HepG2 (cell line): ENCODE measurements around the gene BRD8. TPM values are rescaled to one million over a fixed set of nuclear protein-coding genes. Genes with fewer than 3 reads are reported as not detected.

ENCODE experiments used
- ZBTB38 ChIP-seq: sonication (generic); formaldehyde crosslinking; IDR thresholded peaks from 2 replicates; pipeline ENCODE4 v1.5.1; 2020; ENCODE audit warnings: mild to moderate bottlenecking, missing genetic modification reagents
- ZC3H13 ChIP-seq: sonication (generic); formaldehyde crosslinking; IDR thresholded peaks from 2 replicates; pipeline ENCODE4 v1.8.1; 2023; ENCODE audit warnings: mild to moderate bottlenecking, missing genetic modification reagents, moderate library complexity
- ZNF33A ChIP-seq: sonication (generic); formaldehyde crosslinking; IDR thresholded peaks from 2 replicates; pipeline ENCODE4 v1.5.1; 2020; ENCODE audit warnings: missing genetic modification reagents, mild to moderate bottlenecking, moderate library complexity, borderline replicate concordance
- ZNF567 ChIP-seq: sonication (generic); formaldehyde crosslinking; IDR thresholded peaks from 2 replicates; pipeline ENCODE4 v1.8.1; 2023; ENCODE audit warnings: mild to moderate bottlenecking, missing genetic modification reagents, borderline replicate concordance
- polyA plus RNA-seq, 8 experiments: library from polyadenylated mRNA; depleted of rRNA in 3 of 8; stranded (reverse) in 7 of 8; unstranded in 1 of 8; fragments of >200 nt; fragmentation: Illumina TruSeq in 4 of 8; extraction: Trizol in 4 of 8; gene quantifications; 2 replicates each; pipeline versions ENCODE4 v1.2.1 to v1.2.3, GENCODE V29; 2011 to 2016; ENCODE audit warnings: low read depth in 4 of 8, missing spikeins in 1 of 8, mixed read lengths in 1 of 8; ENCODE audit not compliant: insufficient read depth in 1 of 8
- total RNA-seq, 5 experiments: library from RNA; depleted of rRNA; stranded (reverse); fragments of >200 nt; fragmentation: Illumina TruSeq; extraction: Trizol; gene quantifications; 2 replicates each; pipeline ENCODE4 v1.2.3, GENCODE V29; 2016; ENCODE audit warnings: low read depth in 1 of 5
- TF ChIP-seq, protein P1 (sequence below): sonication (generic); formaldehyde crosslinking; IDR thresholded peaks from 2 replicates; pipeline ENCODE4 v1.4.0; 2020; ENCODE audit warnings: mild to moderate bottlenecking, missing genetic modification reagents
- TF ChIP-seq, protein P2 (sequence below): sonication (generic); formaldehyde crosslinking; IDR thresholded peaks from 2 replicates; pipeline ENCODE4 v1.4.0; 2020; ENCODE audit warnings: mild to moderate bottlenecking, missing genetic modification reagents, borderline replicate concordance
- TF ChIP-seq, protein P3 (sequence below): sonication (generic); formaldehyde crosslinking; IDR thresholded peaks from 2 replicates; pipeline ENCODE4 v1.5.0; 2020; ENCODE audit warnings: missing genetic modification reagents
- TF ChIP-seq, protein P4 (sequence below): sonication (generic); formaldehyde crosslinking; IDR thresholded peaks from 2 replicates; pipeline ENCODE4 v1.5.0; 2020; ENCODE audit warnings: mild to moderate bottlenecking, missing genetic modification reagents
- TF ChIP-seq, protein P5 (sequence below): sonication (generic); formaldehyde crosslinking; IDR thresholded peaks from 2 replicates; pipeline ENCODE4 v1.5.0; 2020; ENCODE audit warnings: mild to moderate bottlenecking, missing genetic modification reagents
- TF ChIP-seq, protein P6 (sequence below): sonication (generic); formaldehyde crosslinking; IDR thresholded peaks from 2 replicates; pipeline ENCODE4 v1.4.0; 2020; ENCODE audit warnings: missing genetic modification reagents, borderline replicate concordance

Gene BRD8
- total and polyA plus RNA-seq, 2 of the 13 experiments (the other 11 are each of a cell fraction or from before 2014, with no cell fraction given): 62.5 to 71.1 TPM

DNA sequence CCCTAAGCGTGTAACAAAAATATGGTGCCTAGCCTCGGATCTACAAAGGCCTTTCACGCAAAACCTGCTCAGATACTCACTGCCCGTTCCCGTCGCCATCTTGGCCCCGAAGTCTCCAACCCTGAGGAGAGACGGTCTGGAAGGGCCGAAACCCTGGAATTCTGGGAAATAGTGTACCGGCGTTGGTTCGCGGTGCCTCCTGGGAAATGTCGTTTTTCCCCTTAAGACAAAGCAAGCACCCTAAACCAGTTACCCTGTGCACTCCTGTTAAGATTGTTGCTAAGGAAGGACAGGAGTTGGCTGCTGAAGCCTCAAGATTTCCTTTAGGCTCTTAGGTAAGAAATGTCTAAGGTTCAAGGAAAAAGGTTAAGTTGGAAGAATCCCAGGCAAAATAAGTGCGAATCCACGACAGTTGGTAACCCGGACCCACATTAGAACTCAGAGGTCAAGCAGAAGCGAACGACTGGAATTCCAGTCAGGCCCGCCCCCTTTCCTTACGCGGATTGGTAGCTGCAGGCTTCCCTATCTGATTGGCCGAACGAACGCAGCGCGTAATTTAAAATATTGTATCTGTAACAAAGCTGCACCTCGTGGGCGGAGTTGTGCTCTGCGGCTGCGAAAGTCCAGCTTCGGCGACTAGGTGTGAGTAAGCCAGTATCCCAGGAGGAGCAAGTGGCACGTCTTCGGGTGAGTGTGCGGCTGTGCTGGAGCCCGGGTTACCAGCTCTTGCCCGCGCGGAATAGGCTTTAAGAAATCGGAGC is at the start of gene BRD8, which contains the start of gene KIF20A (continued):
- TF ChIP-seq, protein P1, sequence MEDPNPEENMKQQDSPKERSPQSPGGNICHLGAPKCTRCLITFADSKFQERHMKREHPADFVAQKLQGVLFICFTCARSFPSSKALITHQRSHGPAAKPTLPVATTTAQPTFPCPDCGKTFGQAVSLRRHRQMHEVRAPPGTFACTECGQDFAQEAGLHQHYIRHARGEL (CRISPR knock-in tag): no peak
- TF ChIP-seq, protein P2, sequence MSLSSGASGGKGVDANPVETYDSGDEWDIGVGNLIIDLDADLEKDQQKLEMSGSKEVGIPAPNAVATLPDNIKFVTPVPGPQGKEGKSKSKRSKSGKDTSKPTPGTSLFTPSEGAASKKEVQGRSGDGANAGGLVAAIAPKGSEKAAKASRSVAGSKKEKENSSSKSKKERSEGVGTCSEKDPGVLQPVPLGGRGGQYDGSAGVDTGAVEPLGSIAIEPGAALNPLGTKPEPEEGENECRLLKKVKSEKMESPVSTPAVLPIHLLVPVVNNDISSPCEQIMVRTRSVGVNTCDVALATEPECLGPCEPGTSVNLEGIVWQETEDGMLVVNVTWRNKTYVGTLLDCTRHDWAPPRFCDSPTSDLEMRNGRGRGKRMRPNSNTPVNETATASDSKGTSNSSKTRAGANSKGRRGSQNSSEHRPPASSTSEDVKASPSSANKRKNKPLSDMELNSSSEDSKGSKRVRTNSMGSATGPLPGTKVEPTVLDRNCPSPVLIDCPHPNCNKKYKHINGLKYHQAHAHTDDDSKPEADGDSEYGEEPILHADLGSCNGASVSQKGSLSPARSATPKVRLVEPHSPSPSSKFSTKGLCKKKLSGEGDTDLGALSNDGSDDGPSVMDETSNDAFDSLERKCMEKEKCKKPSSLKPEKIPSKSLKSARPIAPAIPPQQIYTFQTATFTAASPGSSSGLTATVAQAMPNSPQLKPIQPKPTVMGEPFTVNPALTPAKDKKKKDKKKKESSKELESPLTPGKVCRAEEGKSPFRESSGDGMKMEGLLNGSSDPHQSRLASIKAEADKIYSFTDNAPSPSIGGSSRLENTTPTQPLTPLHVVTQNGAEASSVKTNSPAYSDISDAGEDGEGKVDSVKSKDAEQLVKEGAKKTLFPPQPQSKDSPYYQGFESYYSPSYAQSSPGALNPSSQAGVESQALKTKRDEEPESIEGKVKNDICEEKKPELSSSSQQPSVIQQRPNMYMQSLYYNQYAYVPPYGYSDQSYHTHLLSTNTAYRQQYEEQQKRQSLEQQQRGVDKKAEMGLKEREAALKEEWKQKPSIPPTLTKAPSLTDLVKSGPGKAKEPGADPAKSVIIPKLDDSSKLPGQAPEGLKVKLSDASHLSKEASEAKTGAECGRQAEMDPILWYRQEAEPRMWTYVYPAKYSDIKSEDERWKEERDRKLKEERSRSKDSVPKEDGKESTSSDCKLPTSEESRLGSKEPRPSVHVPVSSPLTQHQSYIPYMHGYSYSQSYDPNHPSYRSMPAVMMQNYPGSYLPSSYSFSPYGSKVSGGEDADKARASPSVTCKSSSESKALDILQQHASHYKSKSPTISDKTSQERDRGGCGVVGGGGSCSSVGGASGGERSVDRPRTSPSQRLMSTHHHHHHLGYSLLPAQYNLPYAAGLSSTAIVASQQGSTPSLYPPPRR: no peak
- peak; percentile 42; the same call in 1 of the 2 replicates for TF ChIP-seq ZNF567 (CRISPR knock-in tag)
- TF ChIP-seq ZBTB38 (CRISPR knock-in tag): no peak
- TF ChIP-seq, protein P3, sequence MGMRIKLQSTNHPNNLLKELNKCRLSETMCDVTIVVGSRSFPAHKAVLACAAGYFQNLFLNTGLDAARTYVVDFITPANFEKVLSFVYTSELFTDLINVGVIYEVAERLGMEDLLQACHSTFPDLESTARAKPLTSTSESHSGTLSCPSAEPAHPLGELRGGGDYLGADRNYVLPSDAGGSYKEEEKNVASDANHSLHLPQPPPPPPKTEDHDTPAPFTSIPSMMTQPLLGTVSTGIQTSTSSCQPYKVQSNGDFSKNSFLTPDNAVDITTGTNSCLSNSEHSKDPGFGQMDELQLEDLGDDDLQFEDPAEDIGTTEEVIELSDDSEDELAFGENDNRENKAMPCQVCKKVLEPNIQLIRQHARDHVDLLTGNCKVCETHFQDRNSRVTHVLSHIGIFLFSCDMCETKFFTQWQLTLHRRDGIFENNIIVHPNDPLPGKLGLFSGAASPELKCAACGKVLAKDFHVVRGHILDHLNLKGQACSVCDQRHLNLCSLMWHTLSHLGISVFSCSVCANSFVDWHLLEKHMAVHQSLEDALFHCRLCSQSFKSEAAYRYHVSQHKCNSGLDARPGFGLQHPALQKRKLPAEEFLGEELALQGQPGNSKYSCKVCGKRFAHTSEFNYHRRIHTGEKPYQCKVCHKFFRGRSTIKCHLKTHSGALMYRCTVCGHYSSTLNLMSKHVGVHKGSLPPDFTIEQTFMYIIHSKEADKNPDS (CRISPR knock-in tag): no peak
- no peak for TF ChIP-seq ZNF33A (CRISPR knock-in tag)
- TF ChIP-seq, protein P4, sequence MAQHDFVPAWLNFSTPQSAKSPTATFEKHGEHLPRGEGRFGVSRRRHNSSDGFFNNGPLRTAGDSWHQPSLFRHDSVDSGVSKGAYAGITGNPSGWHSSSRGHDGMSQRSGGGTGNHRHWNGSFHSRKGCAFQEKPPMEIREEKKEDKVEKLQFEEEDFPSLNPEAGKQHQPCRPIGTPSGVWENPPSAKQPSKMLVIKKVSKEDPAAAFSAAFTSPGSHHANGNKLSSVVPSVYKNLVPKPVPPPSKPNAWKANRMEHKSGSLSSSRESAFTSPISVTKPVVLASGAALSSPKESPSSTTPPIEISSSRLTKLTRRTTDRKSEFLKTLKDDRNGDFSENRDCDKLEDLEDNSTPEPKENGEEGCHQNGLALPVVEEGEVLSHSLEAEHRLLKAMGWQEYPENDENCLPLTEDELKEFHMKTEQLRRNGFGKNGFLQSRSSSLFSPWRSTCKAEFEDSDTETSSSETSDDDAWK (CRISPR knock-in tag): no peak
- TF ChIP-seq ZC3H13 (CRISPR knock-in tag): peak; percentile 6; the same call in 1 of the 2 replicates
- TF ChIP-seq, protein P5, sequence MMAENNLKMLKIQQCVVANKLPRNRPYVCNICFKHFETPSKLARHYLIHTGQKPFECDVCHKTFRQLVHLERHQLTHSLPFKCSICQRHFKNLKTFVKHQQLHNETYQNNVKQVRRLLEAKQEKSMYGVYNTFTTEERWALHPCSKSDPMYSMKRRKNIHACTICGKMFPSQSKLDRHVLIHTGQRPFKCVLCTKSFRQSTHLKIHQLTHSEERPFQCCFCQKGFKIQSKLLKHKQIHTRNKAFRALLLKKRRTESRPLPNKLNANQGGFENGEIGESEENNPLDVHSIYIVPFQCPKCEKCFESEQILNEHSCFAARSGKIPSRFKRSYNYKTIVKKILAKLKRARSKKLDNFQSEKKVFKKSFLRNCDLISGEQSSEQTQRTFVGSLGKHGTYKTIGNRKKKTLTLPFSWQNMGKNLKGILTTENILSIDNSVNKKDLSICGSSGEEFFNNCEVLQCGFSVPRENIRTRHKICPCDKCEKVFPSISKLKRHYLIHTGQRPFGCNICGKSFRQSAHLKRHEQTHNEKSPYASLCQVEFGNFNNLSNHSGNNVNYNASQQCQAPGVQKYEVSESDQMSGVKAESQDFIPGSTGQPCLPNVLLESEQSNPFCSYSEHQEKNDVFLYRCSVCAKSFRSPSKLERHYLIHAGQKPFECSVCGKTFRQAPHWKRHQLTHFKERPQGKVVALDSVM: no peak; the same call in 1 of the 2 replicates
- TF ChIP-seq, protein P6, sequence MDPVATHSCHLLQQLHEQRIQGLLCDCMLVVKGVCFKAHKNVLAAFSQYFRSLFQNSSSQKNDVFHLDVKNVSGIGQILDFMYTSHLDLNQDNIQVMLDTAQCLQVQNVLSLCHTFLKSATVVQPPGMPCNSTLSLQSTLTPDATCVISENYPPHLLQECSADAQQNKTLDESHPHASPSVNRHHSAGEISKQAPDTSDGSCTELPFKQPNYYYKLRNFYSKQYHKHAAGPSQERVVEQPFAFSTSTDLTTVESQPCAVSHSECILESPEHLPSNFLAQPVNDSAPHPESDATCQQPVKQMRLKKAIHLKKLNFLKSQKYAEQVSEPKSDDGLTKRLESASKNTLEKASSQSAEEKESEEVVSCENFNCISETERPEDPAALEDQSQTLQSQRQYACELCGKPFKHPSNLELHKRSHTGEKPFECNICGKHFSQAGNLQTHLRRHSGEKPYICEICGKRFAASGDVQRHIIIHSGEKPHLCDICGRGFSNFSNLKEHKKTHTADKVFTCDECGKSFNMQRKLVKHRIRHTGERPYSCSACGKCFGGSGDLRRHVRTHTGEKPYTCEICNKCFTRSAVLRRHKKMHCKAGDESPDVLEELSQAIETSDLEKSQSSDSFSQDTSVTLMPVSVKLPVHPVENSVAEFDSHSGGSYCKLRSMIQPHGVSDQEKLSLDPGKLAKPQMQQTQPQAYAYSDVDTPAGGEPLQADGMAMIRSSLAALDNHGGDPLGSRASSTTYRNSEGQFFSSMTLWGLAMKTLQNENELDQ (CRISPR knock-in tag): no peak
